ENCODE measurements around the gene KRT75.

The KRT75 gene

GRCh38 chr12:52445876-52446275 is 11.7 kb upstream of the KRT75 start:
- H3K79me2 ChIP-seq (ENCODE audit: insufficient read depth, low read length), result no peaks in the 10 kb centered on the region
- no peak overlapping the region for H2AFZ ChIP-seq (ENCODE audit: low read length)
- H3K4me2 ChIP-seq (ENCODE audit: low read depth, low read length, poor library complexity, severe bottlenecking), result no peak overlapping the region
- H3K36me3 ChIP-seq (ENCODE audit: insufficient read depth, low read length), result no peaks in the 10 kb centered on the region
- no peaks in the 10 kb centered on the region for H3K9me3 ChIP-seq (ENCODE audit: insufficient read depth, low read depth, low read length)
- no peaks in the 10 kb centered on the region for H3K4me1 ChIP-seq (ENCODE audit: insufficient read depth, low read length, poor library complexity, severe bottlenecking)
- no peaks in the 10 kb centered on the region for H4K20me1 ChIP-seq (ENCODE audit: insufficient read depth, low read length, poor library complexity, severe bottlenecking)
- H3F3A ChIP-seq (ENCODE audit: low read depth), result no peaks in the 10 kb centered on the region
- TF ChIP-seq CTCF (conservative IDR thresholded peaks at IDR 0.05; ENCODE audit: low read length) (no peak), EZH2phosphoT487 (IDR thresholded peaks at IDR 0.05; ENCODE audit: borderline replicate concordance) (no peak)
- no peaks in the 10 kb centered on the region for H3K27me3 ChIP-seq (ENCODE audit: insufficient read depth, low read length, poor library complexity, severe bottlenecking)
- H3K9me2 ChIP-seq (replicated peaks; ENCODE audit: low read depth, low read length), result no peaks in the 10 kb centered on the region
- no peak overlapping the region for H3K9ac ChIP-seq (ENCODE audit: low read depth, low read length, poor library complexity, severe bottlenecking)
- H3K4me3 ChIP-seq (ENCODE audit: low read length, poor library complexity, severe bottlenecking), result no peak overlapping the region

GRCh38 chr12:52444647-52445595 is 10.8 kb upstream of the KRT75 start:
- H4K20me1 ChIP-seq (ENCODE audit: insufficient read depth, low read length, poor library complexity, severe bottlenecking), result no peaks in the 10 kb centered on the region
- no peaks in the 10 kb centered on the region for H3K36me3 ChIP-seq (ENCODE audit: insufficient read depth, low read length)
- H3K27me3 ChIP-seq (ENCODE audit: insufficient read depth, low read length, poor library complexity, severe bottlenecking), result no peaks in the 10 kb centered on the region
- H2AFZ ChIP-seq (ENCODE audit: low read length), result no peak overlapping the region
- no peak overlapping the region for H3K4me3 ChIP-seq (ENCODE audit: low read length, poor library complexity, severe bottlenecking)
- H3K9me3 ChIP-seq (ENCODE audit: insufficient read depth, low read depth, low read length), result no peaks in the 10 kb centered on the region
- no peaks in the 10 kb centered on the region for H3K4me1 ChIP-seq (ENCODE audit: insufficient read depth, low read length, poor library complexity, severe bottlenecking)
- no peaks in the 10 kb centered on the region for H3K9me2 ChIP-seq (replicated peaks; ENCODE audit: low read depth, low read length)
- H3K79me2 ChIP-seq (ENCODE audit: insufficient read depth, low read length), result no peaks in the 10 kb centered on the region
- H3K4me2 ChIP-seq (ENCODE audit: low read depth, low read length, poor library complexity, severe bottlenecking), result no peak overlapping the region
- TF ChIP-seq CTCF (conservative IDR thresholded peaks at IDR 0.05; ENCODE audit: low read length) (no peak), EZH2phosphoT487 (IDR thresholded peaks at IDR 0.05; ENCODE audit: borderline replicate concordance) (no peak)
- H3F3A ChIP-seq (ENCODE audit: low read depth), result no peaks in the 10 kb centered on the region
- H3K9ac ChIP-seq (ENCODE audit: low read depth, low read length, poor library complexity, severe bottlenecking), result no peak overlapping the region

- no peaks in the 10 kb centered on the region for H3F3A ChIP-seq (ENCODE audit: low read depth)
- no peaks in the 10 kb centered on the region for H4K20me1 ChIP-seq (ENCODE audit: insufficient read depth, low read length, poor library complexity, severe bottlenecking)
- H3K4me2 ChIP-seq (ENCODE audit: low read depth, low read length, poor library complexity, severe bottlenecking), result no peak overlapping the region
- no peak overlapping the region for H2AFZ ChIP-seq (ENCODE audit: low read length)
- H3K9ac ChIP-seq (ENCODE audit: low read depth, low read length, poor library complexity, severe bottlenecking), result no peak overlapping the region
- no peak overlapping the region for H3K4me3 ChIP-seq (ENCODE audit: low read length, poor library complexity, severe bottlenecking)
- no peaks in the 10 kb centered on the region for H3K27me3 ChIP-seq (ENCODE audit: insufficient read depth, low read length, poor library complexity, severe bottlenecking)
- H3K9me2 ChIP-seq (replicated peaks; ENCODE audit: low read depth, low read length), result no peaks in the 10 kb centered on the region
- no peaks in the 10 kb centered on the region for H3K4me1 ChIP-seq (ENCODE audit: insufficient read depth, low read length, poor library complexity, severe bottlenecking)
- H3K9me3 ChIP-seq (ENCODE audit: insufficient read depth, low read depth, low read length), result no peaks in the 10 kb centered on the region
- TF ChIP-seq CTCF (conservative IDR thresholded peaks at IDR 0.05; ENCODE audit: low read length) (no peak), EZH2phosphoT487 (IDR thresholded peaks at IDR 0.05; ENCODE audit: borderline replicate concordance) (no peak)
- no peaks in the 10 kb centered on the region for H3K79me2 ChIP-seq (ENCODE audit: insufficient read depth, low read length)
- H3K36me3 ChIP-seq (ENCODE audit: insufficient read depth, low read length), result no peaks in the 10 kb centered on the region
Measured at GRCh38 chr12:52443966-52444365, 9.8 kb upstream of the KRT75 start.
